Activated CD4-positive, alpha-beta T cell treated with anti-CD3 and anti-CD28 coated beads for 48 hours (primary cell): ENCODE results near the gene PHLDB3.
"Not testable (repeated sequence)": the region's sequence is repeated elsewhere in the genome, so short reads cannot be mapped to it uniquely, and the experiment has no call there.

Experiments used
- DNase-seq: peaks from one replicate; pipeline ENCODE4 v3.0.0-alpha.2; 2020

The PHLDB3 gene

GRCh38 chr19:43504426-43505185 is at the start of gene PHLDB3:
PHLDB3 (minus strand) TSS chr19:43504746; CDS start chr19:43504118, 628 bp downstream.
- peak; percentile 61 for DNase-seq

- no peak for DNase-seq
Observed at GRCh38 chr19:43553656-43554055, 49.1 kb upstream of the PHLDB3 start.

GRCh38 chr19:43552616-43553015 is 48.1 kb upstream of the PHLDB3 start:
- no peak for DNase-seq

- DNase-seq = no peak
Observed at GRCh38 chr19:43552198-43552450, 47.6 kb upstream of the PHLDB3 start.

- no peak for DNase-seq
Observed at GRCh38 chr19:43551399-43552197, 47.1 kb upstream of the PHLDB3 start.

GRCh38 chr19:43548706-43549105 is 44.2 kb upstream of the PHLDB3 start:
- no peak for DNase-seq

GRCh38 chr19:43547926-43548325 is 43.4 kb upstream of the PHLDB3 start:
- not testable (repeated sequence) for DNase-seq

- no peak for DNase-seq
Observed at GRCh38 chr19:43546581-43546980, 42.0 kb upstream of the PHLDB3 start.

GRCh38 chr19:43545981-43546380 is 41.4 kb upstream of the PHLDB3 start:
- DNase-seq = no peak

GRCh38 chr19:43545276-43545675 is 40.7 kb upstream of the PHLDB3 start:
- DNase-seq = no peak

GRCh38 chr19:43544077-43544476 is 39.5 kb upstream of the PHLDB3 start:
- DNase-seq = no peak

GRCh38 chr19:43541920-43542650 is 37.5 kb upstream of the PHLDB3 start:
- no peak for DNase-seq

- DNase-seq = no peak
Observed at GRCh38 chr19:43540381-43540780, 35.8 kb upstream of the PHLDB3 start.

- no peak for DNase-seq
Observed at GRCh38 chr19:43538922-43539321, 34.4 kb upstream of the PHLDB3 start.

- DNase-seq = peak; percentile 39
Observed at GRCh38 chr19:43534816-43535761, 30.5 kb upstream of the PHLDB3 start.

GRCh38 chr19:43534305-43534815 is 29.8 kb upstream of the PHLDB3 start:
- no peak for DNase-seq

- DNase-seq = peak; percentile 99
Observed at GRCh38 chr19:43533546-43534304, 29.2 kb upstream of the PHLDB3 start.

- peak; percentile 94 for DNase-seq
Observed at GRCh38 chr19:43532962-43533545, 28.5 kb upstream of the PHLDB3 start, which contains the start of gene ZNF575. ZNF575 (plus strand) TSS chr19:43533188; CDS start chr19:43534423, 1,235 bp downstream.

- DNase-seq = no peak
Observed at GRCh38 chr19:43532571-43532961, 28.0 kb upstream of the PHLDB3 start.

GRCh38 chr19:43527860-43528622 is 23.5 kb upstream of the PHLDB3 start:
- DNase-seq = no peak
